ENCODE data around the gene KRTAP10-3. TPM values are rescaled to one million over a fixed set of nuclear protein-coding genes. Genes with fewer than 3 reads are reported as not detected.

Gene KRTAP10-3
- total RNA-seq, 1 experiment from 2014 or later = not detected

DNA sequence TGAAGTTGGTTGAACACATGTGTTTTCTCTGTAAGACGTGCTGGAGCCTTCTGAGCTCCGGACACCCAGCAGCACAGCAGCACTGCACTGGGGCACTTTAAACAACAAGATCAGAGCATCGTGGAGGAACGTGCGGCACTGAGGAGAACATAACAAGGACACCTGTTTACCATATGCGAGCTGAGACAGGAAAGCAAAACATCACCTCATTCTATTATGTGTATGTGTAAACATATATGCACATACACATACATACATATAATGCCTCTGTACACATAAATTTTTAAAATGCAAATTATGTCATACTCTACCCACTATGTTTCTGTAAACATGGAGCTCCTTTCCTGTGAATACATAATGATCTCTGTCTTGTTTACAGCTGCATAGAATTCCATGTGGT is 36.9 kb upstream of the KRTAP10-3 start:
- ChIA-PET RAD21 (ENCODE audit: low non-redundant PET in 1 of 2, low total read pairs in 2 of 2, uncharacterized antibody in 2 of 2, unreplicated experiment in 2 of 2) (no interaction called here), CTCF (no interaction called here), POLR2A (no interaction called here)
- Histone ChIP-seq H3K36me3 (ENCODE audit: control insufficient read depth in 1 of 2, insufficient read depth in 2 of 2, low read length in 2 of 2) (no peaks in the 10 kb centered on the region), H3K27me3 (ENCODE audit: insufficient read depth, low read length) (no peaks in the 10 kb centered on the region), H3K4me3 (replicated peaks in 1 of 2; ENCODE audit: low read depth in 1 of 2, low read length in 2 of 2) (no peak overlapping the region), H3K4me2 (ENCODE audit: low read length) (no peak overlapping the region), H3K9me3 (ENCODE audit: control insufficient read depth in 1 of 2, insufficient read depth in 1 of 2, low read depth in 1 of 2, low read length in 2 of 2) (no peaks in the 10 kb centered on the region), H4K20me1 (ENCODE audit: insufficient read depth) (no peaks in the 10 kb centered on the region), H3K9me2 (ENCODE audit: insufficient read depth) (no peaks in the 10 kb centered on the region), H3K4me1 (ENCODE audit: control insufficient read depth in 1 of 2, insufficient read depth in 2 of 2, low read length in 2 of 2) (peaks cover 0 to 3% of the 10 kb centered on the region in 2 experiments; a peak in 1 of 4 replicates), H3K27ac (ENCODE audit: low read depth, low read length) (no peak overlapping the region), H3K79me2 (ENCODE audit: insufficient read depth, low read length) (no peaks in the 10 kb centered on the region), H3K9ac (ENCODE audit: low read length) (no peak overlapping the region), H2AFZ (ENCODE audit: low read depth, low read length, poor library complexity, severe bottlenecking) (no peak overlapping the region)
- BruUV-seq (replicated peaks) = no TSS peak
- intact Hi-C loops (cut with micrococcal nuclease) = no loop called here
- ATAC-seq = no peak
- DNase-seq (ENCODE audit: low read depth, low spot score) = no peak
- TF ChIP-seq SP1 (IDR thresholded peaks at IDR 0.05; ENCODE audit: low read depth) = no peak
- no peak for TF ChIP-seq SRF (IDR thresholded peaks at IDR 0.05; ENCODE audit: low read depth)
- no peak for TF ChIP-seq JUND (IDR thresholded peaks at IDR 0.05)
- TF ChIP-seq ZFX (IDR thresholded peaks at IDR 0.05) = no peak
- TF ChIP-seq FOSL1 (IDR thresholded peaks at IDR 0.05; ENCODE audit: low read depth) = no peak
- TF ChIP-seq, protein P1, sequence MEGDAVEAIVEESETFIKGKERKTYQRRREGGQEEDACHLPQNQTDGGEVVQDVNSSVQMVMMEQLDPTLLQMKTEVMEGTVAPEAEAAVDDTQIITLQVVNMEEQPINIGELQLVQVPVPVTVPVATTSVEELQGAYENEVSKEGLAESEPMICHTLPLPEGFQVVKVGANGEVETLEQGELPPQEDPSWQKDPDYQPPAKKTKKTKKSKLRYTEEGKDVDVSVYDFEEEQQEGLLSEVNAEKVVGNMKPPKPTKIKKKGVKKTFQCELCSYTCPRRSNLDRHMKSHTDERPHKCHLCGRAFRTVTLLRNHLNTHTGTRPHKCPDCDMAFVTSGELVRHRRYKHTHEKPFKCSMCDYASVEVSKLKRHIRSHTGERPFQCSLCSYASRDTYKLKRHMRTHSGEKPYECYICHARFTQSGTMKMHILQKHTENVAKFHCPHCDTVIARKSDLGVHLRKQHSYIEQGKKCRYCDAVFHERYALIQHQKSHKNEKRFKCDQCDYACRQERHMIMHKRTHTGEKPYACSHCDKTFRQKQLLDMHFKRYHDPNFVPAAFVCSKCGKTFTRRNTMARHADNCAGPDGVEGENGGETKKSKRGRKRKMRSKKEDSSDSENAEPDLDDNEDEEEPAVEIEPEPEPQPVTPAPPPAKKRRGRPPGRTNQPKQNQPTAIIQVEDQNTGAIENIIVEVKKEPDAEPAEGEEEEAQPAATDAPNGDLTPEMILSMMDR (IDR thresholded peaks at IDR 0.05 in 2 of 3, conservative IDR thresholded peaks at IDR 0.05 in 1 of 3; ENCODE audit: borderline replicate concordance in 1 of 3, insufficient read depth in 1 of 3, low read depth in 2 of 3, low read length in 2 of 3) = no peak
- TF ChIP-seq, protein P2, sequence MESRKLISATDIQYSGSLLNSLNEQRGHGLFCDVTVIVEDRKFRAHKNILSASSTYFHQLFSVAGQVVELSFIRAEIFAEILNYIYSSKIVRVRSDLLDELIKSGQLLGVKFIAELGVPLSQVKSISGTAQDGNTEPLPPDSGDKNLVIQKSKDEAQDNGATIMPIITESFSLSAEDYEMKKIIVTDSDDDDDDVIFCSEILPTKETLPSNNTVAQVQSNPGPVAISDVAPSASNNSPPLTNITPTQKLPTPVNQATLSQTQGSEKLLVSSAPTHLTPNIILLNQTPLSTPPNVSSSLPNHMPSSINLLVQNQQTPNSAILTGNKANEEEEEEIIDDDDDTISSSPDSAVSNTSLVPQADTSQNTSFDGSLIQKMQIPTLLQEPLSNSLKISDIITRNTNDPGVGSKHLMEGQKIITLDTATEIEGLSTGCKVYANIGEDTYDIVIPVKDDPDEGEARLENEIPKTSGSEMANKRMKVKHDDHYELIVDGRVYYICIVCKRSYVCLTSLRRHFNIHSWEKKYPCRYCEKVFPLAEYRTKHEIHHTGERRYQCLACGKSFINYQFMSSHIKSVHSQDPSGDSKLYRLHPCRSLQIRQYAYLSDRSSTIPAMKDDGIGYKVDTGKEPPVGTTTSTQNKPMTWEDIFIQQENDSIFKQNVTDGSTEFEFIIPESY (IDR thresholded peaks at IDR 0.05; ENCODE audit: extremely low read depth, insufficient replicate concordance, low read length) = no peak
- TF ChIP-seq CBX3 (IDR thresholded peaks at IDR 0.05; ENCODE audit: low read depth) = no peak
- TF ChIP-seq EZH2phosphoT487 (IDR thresholded peaks at IDR 0.05; ENCODE audit: borderline replicate concordance) = no peak
- TF ChIP-seq ELF1 (IDR thresholded peaks at IDR 0.05; ENCODE audit: borderline replicate concordance, low read depth) = no peak
- no peak for TF ChIP-seq RAD21 (IDR thresholded peaks at IDR 0.05; ENCODE audit: low read depth)
- no peak for TF ChIP-seq ZNF274 (IDR thresholded peaks at IDR 0.05; ENCODE audit: low read depth, low read length)
- no peak for TF ChIP-seq TCF7L2 (IDR thresholded peaks at IDR 0.05; ENCODE audit: borderline replicate concordance, extremely low read depth, insufficient read depth, insufficient read length)
- no peak for TF ChIP-seq POLR2A (IDR thresholded peaks at IDR 0.05; ENCODE audit: borderline replicate concordance, extremely low read depth, insufficient read depth, insufficient read length)
- TF ChIP-seq EGR1 (IDR thresholded peaks at IDR 0.05; ENCODE audit: low read depth) = no peak
- TF ChIP-seq EZH2 (IDR thresholded peaks at IDR 0.05) = no peak
- TF ChIP-seq, protein P3, sequence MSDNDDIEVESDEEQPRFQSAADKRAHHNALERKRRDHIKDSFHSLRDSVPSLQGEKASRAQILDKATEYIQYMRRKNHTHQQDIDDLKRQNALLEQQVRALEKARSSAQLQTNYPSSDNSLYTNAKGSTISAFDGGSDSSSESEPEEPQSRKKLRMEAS (IDR thresholded peaks at IDR 0.05) = no peak
- TF ChIP-seq POLR2AphosphoS5 (IDR thresholded peaks at IDR 0.05; ENCODE audit: low read depth, low read length) = no peak
- TF ChIP-seq CEBPB (IDR thresholded peaks at IDR 0.05; ENCODE audit: low read depth) = no peak
- TF ChIP-seq, protein P4, sequence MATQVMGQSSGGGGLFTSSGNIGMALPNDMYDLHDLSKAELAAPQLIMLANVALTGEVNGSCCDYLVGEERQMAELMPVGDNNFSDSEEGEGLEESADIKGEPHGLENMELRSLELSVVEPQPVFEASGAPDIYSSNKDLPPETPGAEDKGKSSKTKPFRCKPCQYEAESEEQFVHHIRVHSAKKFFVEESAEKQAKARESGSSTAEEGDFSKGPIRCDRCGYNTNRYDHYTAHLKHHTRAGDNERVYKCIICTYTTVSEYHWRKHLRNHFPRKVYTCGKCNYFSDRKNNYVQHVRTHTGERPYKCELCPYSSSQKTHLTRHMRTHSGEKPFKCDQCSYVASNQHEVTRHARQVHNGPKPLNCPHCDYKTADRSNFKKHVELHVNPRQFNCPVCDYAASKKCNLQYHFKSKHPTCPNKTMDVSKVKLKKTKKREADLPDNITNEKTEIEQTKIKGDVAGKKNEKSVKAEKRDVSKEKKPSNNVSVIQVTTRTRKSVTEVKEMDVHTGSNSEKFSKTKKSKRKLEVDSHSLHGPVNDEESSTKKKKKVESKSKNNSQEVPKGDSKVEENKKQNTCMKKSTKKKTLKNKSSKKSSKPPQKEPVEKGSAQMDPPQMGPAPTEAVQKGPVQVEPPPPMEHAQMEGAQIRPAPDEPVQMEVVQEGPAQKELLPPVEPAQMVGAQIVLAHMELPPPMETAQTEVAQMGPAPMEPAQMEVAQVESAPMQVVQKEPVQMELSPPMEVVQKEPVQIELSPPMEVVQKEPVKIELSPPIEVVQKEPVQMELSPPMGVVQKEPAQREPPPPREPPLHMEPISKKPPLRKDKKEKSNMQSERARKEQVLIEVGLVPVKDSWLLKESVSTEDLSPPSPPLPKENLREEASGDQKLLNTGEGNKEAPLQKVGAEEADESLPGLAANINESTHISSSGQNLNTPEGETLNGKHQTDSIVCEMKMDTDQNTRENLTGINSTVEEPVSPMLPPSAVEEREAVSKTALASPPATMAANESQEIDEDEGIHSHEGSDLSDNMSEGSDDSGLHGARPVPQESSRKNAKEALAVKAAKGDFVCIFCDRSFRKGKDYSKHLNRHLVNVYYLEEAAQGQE (IDR thresholded peaks at IDR 0.05; ENCODE audit: low read depth) = no peak
